Measurements from ENCODE around the gene PPP2R5D. TPM values are rescaled to one million over a fixed set of nuclear protein-coding genes. Genes with fewer than 3 reads are reported as not detected.

The PPP2R5D gene
- total RNA-seq, 4 donors from 2014 or later = 15.6 to 35.9 (median 27.4) TPM

GRCh38 chr6:43045371-43045930 is 61.1 kb downstream of the PPP2R5D start:
- Histone ChIP-seq H3K27me3 (no peaks in the 10 kb centered on the region), H3K36me3 (peaks cover 4 to 98% (median 18%) of the 10 kb centered on the region in 3 donors), H3K4me3 (no peak overlapping the region), H3K9me3 (no peaks in the 10 kb centered on the region), H3K27ac (no peak overlapping the region), H3K4me1 (no peaks in the 10 kb centered on the region)
- 90 to 92% methylated on average over 6 of the region's 11 CpGs for WGBS, 2 donors
- TF ChIP-seq POLR2A (IDR thresholded peaks at IDR 0.05) = no peak
- no peak for TF ChIP-seq CTCF (IDR thresholded peaks at IDR 0.05)
- intact Hi-C loops (cut with DNase I) = no loop called here
- no peak for DNase-seq

DNA sequence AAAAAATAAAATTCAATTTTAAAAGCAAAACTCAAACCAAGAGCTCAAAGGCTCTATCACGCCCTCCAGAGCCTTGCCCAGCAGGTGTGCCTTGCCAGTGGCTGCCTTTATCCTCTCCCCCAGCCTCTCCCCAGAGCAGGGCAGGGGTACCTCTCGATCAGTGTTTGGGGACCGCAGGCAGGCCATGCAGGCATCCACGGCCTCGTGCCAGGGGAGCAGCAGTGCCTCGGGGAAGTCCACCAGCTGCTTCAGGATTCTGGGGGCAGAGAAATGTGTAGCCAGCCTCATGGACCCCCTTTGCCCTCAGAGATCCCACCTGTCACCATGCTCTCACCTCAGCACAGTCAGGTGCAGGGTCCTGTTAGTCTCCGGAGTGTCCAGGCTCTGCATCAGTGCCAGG is 63.6 kb downstream of the PPP2R5D start:
- intact Hi-C loops (cut with DNase I) = no loop called here
- no peak for DNase-seq
- H3K36me3 ChIP-seq = peaks cover 0 to 78% (median 13%) of the 10 kb centered on the region in 3 donors
- 91 to 94% methylated on average over 3 to 6 of the region's 7 CpGs for WGBS, 2 donors
- no peaks in the 10 kb centered on the region for H3K9me3 ChIP-seq
- no peak overlapping the region for H3K4me3 ChIP-seq
- TF ChIP-seq POLR2A (IDR thresholded peaks at IDR 0.05) (no peak), CTCF (IDR thresholded peaks at IDR 0.05) (no peak)
- H3K4me1 ChIP-seq = peaks cover 0 to 19% (median 6%) of the 10 kb centered on the region in 3 donors
- no peaks in the 10 kb centered on the region for H3K27me3 ChIP-seq
- H3K27ac ChIP-seq = no peak overlapping the region

DNA sequence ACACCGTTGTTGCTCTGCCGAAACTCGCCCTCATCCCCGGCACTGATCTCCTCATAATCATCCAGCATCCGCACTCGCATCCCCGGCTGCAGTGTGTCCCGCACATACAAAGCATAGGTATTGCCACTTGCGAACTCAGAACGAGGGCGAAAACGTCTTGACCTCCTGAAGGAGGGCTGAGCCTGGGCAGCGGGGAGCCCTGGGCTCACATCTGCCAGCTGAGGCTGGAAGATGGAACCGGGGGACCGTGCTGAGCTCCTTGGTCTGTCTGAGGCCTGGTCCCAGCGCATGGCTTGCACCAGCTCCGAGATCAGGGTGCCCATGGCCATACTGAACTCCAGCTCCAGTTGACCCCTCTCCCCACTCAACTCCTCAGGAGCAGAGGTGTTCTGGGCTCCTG is 66.6 kb downstream of the PPP2R5D start:
- H3K27ac ChIP-seq = no peak overlapping the region
- TF ChIP-seq CTCF (IDR thresholded peaks at IDR 0.05) = no peak
- no peak for TF ChIP-seq POLR2A (IDR thresholded peaks at IDR 0.05)
- intact Hi-C loops (cut with DNase I) = no loop called here
- no peak overlapping the region for H3K4me3 ChIP-seq
- no peaks in the 10 kb centered on the region for H3K9me3 ChIP-seq
- peaks cover 0 to 31% (median 14%) of the 10 kb centered on the region in 3 donors for H3K4me1 ChIP-seq
- H3K36me3 ChIP-seq = peaks cover 3 to 60% (median 9%) of the 10 kb centered on the region in 3 donors
- DNase-seq = no peak
- WGBS, 2 donors = 93 to 95% methylated on average over 4 to 12 of the region's 17 CpGs
- no peaks in the 10 kb centered on the region for H3K27me3 ChIP-seq

- no peaks in the 10 kb centered on the region for H3K27me3 ChIP-seq
- intact Hi-C loops (cut with DNase I) = no loop called here
- H3K27ac ChIP-seq = peak overlapping the region in 3 of 4 donors; percentile 95 to 97 (median 96)
- TF ChIP-seq POLR2A (IDR thresholded peaks at IDR 0.05) = no peak
- no peak for TF ChIP-seq CTCF (IDR thresholded peaks at IDR 0.05)
- no peak for DNase-seq
- WGBS, 2 donors = 82 to 84% methylated on average over 2 to 6 of the region's 19 CpGs
- peak overlapping the region in 2 of 4 donors; percentile 77 to 95 for H3K4me3 ChIP-seq
- H3K36me3 ChIP-seq = peaks cover 4 to 60% (median 8%) of the 10 kb centered on the region in 3 donors
- no peaks in the 10 kb centered on the region for H3K9me3 ChIP-seq
- H3K4me1 ChIP-seq = peaks cover 0 to 33% (median 14%) of the 10 kb centered on the region in 3 donors
Observed at GRCh38 chr6:43052225-43052841, 68.0 kb downstream of the PPP2R5D start.

DNA sequence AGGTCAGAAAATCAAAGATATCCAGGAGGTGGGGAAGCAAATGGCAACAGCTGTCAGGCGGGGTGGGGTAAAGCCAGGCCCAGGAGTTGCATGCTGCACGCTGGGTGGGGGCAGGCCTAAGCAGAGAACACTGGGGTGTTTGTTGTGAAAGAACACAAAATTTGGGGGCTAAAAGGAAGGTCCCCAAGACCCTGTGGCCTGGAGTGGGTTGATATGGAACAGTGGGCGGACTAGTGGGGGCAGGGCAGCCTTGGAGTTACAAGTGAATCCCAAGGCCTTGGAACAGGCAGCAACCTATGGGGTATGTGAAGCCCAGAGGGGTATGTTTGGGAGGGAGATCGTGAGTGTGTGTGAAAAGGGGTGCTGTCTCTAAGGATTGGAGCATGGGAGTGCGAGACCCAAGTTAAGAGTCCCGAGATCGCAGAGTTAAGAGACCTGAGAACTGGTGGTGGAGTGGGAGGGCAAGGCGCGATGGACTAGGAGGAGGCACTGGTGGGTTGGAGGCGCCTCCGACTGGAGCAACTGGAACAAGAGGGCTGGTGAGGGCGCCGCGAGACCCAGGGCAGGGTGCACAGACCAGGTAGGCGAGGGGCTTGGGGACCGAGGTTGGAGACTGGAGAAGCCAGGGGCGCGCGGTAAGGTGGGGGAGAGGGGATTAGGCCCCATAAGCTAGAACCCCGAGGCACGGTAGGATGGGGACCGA is 68.6 kb downstream of the PPP2R5D start:
- Histone ChIP-seq H3K9me3 (no peaks in the 10 kb centered on the region), H3K27me3 (no peaks in the 10 kb centered on the region), H3K36me3 (peaks cover 4 to 60% (median 8%) of the 10 kb centered on the region in 3 donors), H3K4me3 (peak overlapping the region; percentile 71 to 95 (median 80)), H3K27ac (peak overlapping the region; percentile 95 to 97 (median 96)), H3K4me1 (peaks cover 0 to 40% (median 15%) of the 10 kb centered on the region in 3 donors)
- TF ChIP-seq CTCF (IDR thresholded peaks at IDR 0.05) = no peak
- TF ChIP-seq POLR2A (IDR thresholded peaks at IDR 0.05) = no peak
- intact Hi-C loops (cut with DNase I) = no loop called here
- DNase-seq = no peak
- 16 to 22% methylated on average over 16 to 22 of the region's 22 CpGs for WGBS, 2 donors

Data from esophagus squamous epithelium (tissue), 5 donors.